Activated T-helper 1 cell treated with Interleukin-2 at 50 U/mL for 16 hours (primary cell): ENCODE results near the gene ERVK3-1.
"Not testable (repeated sequence)": the region's sequence is repeated elsewhere in the genome, so short reads cannot be mapped to it uniquely, and the experiment has no call there.

Source experiments
- DNase-seq: peaks from one replicate; pipeline ENCODE4 v3.0.0-alpha.2; 2020; ENCODE audit warnings: low read depth

Gene ERVK3-1

GRCh38 chr19:58304748-58305064 is 471 bp upstream of the ERVK3-1 start:
- no peak for DNase-seq

GRCh38 chr19:58305932-58306323 is 751 bp downstream of the ERVK3-1 start:
- no peak for DNase-seq

GRCh38 chr19:58307736-58308135 is 2.6 kb downstream of the ERVK3-1 start:
- DNase-seq: no peak

GRCh38 chr19:58310685-58311084 is 5.5 kb downstream of the ERVK3-1 start:
- DNase-seq: not testable (repeated sequence)

- DNase-seq: no peak
These were observed 6.2 kb downstream of the ERVK3-1 start for GRCh38 chr19:58311345-58311865.

- DNase-seq: no peak
These were observed 10.4 kb downstream of the ERVK3-1 start for GRCh38 chr19:58315580-58315979.

GRCh38 chr19:58317476-58318072 is 12.4 kb downstream of the ERVK3-1 start:
- no peak for DNase-seq

GRCh38 chr19:58318297-58318696 is 13.1 kb downstream of the ERVK3-1 start:
- no peak for DNase-seq

GRCh38 chr19:58319241-58319640 is 14.1 kb downstream of the ERVK3-1 start:
- no peak for DNase-seq

GRCh38 chr19:58325311-58326022 is 20.3 kb downstream of the ERVK3-1 start:
- no peak for DNase-seq

- no peak for DNase-seq
These were observed 21.3 kb downstream of the ERVK3-1 start for GRCh38 chr19:58326501-58326913.

GRCh38 chr19:58326914-58327726 is 21.9 kb downstream of the ERVK3-1 start, which contains the start of gene ZSCAN22:
ZSCAN22 (plus strand) TSS chr19:58326994; CDS start chr19:58334803, 7,809 bp downstream.
- DNase-seq: peak; percentile 73

GRCh38 chr19:58328999-58329398 is 23.8 kb downstream of the ERVK3-1 start:
- DNase-seq: no peak

- DNase-seq: no peak
These were observed 25.3 kb downstream of the ERVK3-1 start for GRCh38 chr19:58330458-58330857.

- no peak for DNase-seq
These were observed 27.5 kb downstream of the ERVK3-1 start for GRCh38 chr19:58332697-58333096.

GRCh38 chr19:58334691-58335249 is 29.6 kb downstream of the ERVK3-1 start:
- DNase-seq: no peak

- no peak for DNase-seq
These were observed 30.5 kb downstream of the ERVK3-1 start for GRCh38 chr19:58335630-58336029.

GRCh38 chr19:58336216-58336615 is 31.0 kb downstream of the ERVK3-1 start:
- no peak for DNase-seq

- DNase-seq: no peak
These were observed 31.6 kb downstream of the ERVK3-1 start for GRCh38 chr19:58336820-58337219.

- no peak for DNase-seq
These were observed 33.2 kb downstream of the ERVK3-1 start for GRCh38 chr19:58338336-58338735.

GRCh38 chr19:58338825-58339558 is 33.8 kb downstream of the ERVK3-1 start:
- DNase-seq: no peak

GRCh38 chr19:58345558-58345957 is 40.4 kb downstream of the ERVK3-1 start:
- no peak for DNase-seq
